ENCODE data around the gene IFITM1.

DNA sequence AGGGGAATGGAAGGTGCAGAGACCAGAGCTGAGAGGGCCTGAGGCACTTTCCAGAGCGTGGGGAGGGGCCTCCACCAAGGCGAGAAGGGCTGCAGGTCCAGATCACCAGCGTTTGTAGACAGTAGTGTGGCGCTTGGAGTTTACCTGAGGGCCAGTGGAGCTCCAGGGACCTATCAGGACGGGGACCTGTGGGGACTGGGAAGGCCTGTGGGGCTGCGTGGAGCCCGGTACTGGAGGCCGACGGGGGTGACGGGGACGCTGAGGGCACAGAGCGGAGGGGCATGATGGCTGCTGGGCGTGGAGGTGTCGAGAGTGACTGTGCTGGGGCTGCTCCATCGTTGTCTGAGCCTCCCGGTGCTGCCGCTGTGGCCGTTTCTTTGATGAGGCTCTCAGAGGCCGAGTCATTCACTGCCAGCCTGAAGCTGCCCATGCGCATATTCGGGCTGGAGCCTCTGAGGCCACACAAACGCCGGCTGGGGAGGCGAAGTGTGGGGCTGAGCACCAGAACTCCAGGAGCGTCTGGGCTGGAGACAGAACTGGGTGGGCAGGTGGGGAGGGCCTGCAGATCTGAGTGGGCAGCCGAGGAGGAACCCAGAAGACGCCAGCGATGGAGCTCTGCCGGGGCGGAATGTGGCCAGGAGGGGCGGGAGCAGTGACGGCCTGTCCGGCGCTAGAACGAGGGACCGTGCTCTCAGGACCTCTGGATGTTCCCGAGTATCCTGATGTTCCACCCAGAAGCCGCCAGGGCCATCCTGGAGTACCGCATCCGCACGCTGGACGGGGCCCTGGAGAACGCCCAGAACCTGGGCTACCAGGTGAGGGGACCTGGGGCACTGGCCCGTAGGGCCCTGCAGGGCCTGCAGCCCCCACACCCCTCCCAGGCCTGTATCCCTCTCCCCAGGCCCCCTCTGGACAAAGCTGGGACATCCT, 22.3 kb upstream of the IFITM1 start:
- TF ChIP-seq, protein P1, sequence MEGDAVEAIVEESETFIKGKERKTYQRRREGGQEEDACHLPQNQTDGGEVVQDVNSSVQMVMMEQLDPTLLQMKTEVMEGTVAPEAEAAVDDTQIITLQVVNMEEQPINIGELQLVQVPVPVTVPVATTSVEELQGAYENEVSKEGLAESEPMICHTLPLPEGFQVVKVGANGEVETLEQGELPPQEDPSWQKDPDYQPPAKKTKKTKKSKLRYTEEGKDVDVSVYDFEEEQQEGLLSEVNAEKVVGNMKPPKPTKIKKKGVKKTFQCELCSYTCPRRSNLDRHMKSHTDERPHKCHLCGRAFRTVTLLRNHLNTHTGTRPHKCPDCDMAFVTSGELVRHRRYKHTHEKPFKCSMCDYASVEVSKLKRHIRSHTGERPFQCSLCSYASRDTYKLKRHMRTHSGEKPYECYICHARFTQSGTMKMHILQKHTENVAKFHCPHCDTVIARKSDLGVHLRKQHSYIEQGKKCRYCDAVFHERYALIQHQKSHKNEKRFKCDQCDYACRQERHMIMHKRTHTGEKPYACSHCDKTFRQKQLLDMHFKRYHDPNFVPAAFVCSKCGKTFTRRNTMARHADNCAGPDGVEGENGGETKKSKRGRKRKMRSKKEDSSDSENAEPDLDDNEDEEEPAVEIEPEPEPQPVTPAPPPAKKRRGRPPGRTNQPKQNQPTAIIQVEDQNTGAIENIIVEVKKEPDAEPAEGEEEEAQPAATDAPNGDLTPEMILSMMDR (IDR thresholded peaks at IDR 0.05; ENCODE audit: low read depth, low read length, missing input control) = no peak
- TF ChIP-seq GABPA (IDR thresholded peaks at IDR 0.05 in 1 of 2, conservative IDR thresholded peaks at IDR 0.05 in 1 of 2) = no peak
- TF ChIP-seq, protein P2, sequence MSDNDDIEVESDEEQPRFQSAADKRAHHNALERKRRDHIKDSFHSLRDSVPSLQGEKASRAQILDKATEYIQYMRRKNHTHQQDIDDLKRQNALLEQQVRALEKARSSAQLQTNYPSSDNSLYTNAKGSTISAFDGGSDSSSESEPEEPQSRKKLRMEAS (IDR thresholded peaks at IDR 0.05) = no peak
- TF ChIP-seq EGR1 (IDR thresholded peaks at IDR 0.05; ENCODE audit: low read depth in 2 of 2) = no peak
- no peak for TF ChIP-seq YY1 (IDR thresholded peaks at IDR 0.05)
- TF ChIP-seq RAD21 (IDR thresholded peaks at IDR 0.05) = no peak
